Cardiac muscle cell (in vitro differentiated cells and primary cell): ENCODE measurements around the gene NCK1. TPM values are rescaled to one million over a fixed set of nuclear protein-coding genes. Genes with fewer than 3 reads are reported as not detected.
"Not testable (repeated sequence)": the region's sequence is repeated elsewhere in the genome, so short reads cannot be mapped to it uniquely, and the experiment has no call there.

ENCODE experiments used
- DNase-seq, 2 donors: peaks; one replicate each; pipeline versions ENCODE4 v3.0.0 to v3.0.0-alpha.2; 2010 to 2017; ENCODE audit warnings: low read depth in 1 of 2, low spot score in 1 of 2
- H3K27ac ChIP-seq: fragments of 200-600 bp; sonication (generic); 2 replicates; pipeline ENCODE4 v1.5.1; 2016
- H3K27me3 ChIP-seq: fragments of 200-600 bp; sonication (generic); 2 replicates; pipeline ENCODE4 v1.6.0; 2016; ENCODE audit warnings: control low read depth
- H3K36me3 ChIP-seq: fragments of 200-600 bp; sonication (generic); 2 replicates; pipeline ENCODE4 v1.5.1; 2016; ENCODE audit warnings: control low read depth
- H3K4me1 ChIP-seq: fragments of 200-600 bp; sonication (generic); 2 replicates; pipeline ENCODE4 v1.8.1; 2017; ENCODE audit warnings: low read depth, mild to moderate bottlenecking, mixed run types
- H3K4me3 ChIP-seq: fragments of 200-600 bp; sonication (generic); 2 replicates; pipeline ENCODE4 v1.5.1; 2016; ENCODE audit warnings: mild to moderate bottlenecking
- H3K9me3 ChIP-seq: fragments of 200-600 bp; sonication (generic); 2 replicates; pipeline ENCODE4 v1.5.1; 2017; ENCODE audit warnings: low read depth, mild to moderate bottlenecking, control low read depth
- polyA plus RNA-seq: library from polyadenylated mRNA; unstranded; fragments of >200 nt; fragmentation: Nextera tagmentation; extraction: Ambion mirVana; gene quantifications from 2 replicates; pipeline ENCODE4 v1.2.1, GENCODE V29; 2016
- total RNA-seq: library from RNA; depleted of rRNA; stranded (reverse); fragments of >200 nt; gene quantifications from 2 replicates; pipeline ENCODE4 v1.2.3, GENCODE V29; 2016
- TF ChIP-seq, protein P1 (sequence below): IDR thresholded peaks from 2 replicates; pipeline ENCODE4 v1.5.1; 2012; ENCODE audit warnings: low read depth, mild to moderate bottlenecking, low read length

NCK1 gene
- total and polyA plus RNA-seq, 2 experiments from 2014 or later, result 24.6 to 30.3 TPM

DNA sequence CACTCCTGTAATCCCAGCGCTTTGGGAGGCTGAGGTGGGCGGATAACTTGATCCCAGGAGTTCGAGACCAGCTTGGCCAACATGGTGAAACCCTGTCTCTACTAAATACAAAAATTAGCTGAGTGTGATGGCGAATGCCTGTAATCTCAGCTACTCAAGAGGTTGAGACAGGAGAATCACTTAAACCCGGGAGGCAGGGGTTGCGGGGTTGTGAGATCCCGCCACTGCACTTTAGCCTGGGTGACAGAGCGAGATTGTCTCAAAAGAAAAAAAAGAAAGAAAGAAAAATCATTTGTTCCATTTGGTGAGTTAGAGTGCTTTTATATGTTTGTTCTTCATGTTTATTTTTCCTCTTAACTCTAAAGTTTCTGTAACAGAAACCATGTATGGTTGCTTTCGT, 7.3 kb downstream of the NCK1 start:
- H3K27ac ChIP-seq, result no peak overlapping the region
- H3K9me3 ChIP-seq, result no peaks in the 10 kb centered on the region
- no peak for DNase-seq
- no peak overlapping the region for H3K4me3 ChIP-seq
- H3K27me3 ChIP-seq, result no peaks in the 10 kb centered on the region
- H3K36me3 ChIP-seq, result no peaks in the 10 kb centered on the region
- H3K4me1 ChIP-seq, result no peaks in the 10 kb centered on the region
- TF ChIP-seq, protein P1, sequence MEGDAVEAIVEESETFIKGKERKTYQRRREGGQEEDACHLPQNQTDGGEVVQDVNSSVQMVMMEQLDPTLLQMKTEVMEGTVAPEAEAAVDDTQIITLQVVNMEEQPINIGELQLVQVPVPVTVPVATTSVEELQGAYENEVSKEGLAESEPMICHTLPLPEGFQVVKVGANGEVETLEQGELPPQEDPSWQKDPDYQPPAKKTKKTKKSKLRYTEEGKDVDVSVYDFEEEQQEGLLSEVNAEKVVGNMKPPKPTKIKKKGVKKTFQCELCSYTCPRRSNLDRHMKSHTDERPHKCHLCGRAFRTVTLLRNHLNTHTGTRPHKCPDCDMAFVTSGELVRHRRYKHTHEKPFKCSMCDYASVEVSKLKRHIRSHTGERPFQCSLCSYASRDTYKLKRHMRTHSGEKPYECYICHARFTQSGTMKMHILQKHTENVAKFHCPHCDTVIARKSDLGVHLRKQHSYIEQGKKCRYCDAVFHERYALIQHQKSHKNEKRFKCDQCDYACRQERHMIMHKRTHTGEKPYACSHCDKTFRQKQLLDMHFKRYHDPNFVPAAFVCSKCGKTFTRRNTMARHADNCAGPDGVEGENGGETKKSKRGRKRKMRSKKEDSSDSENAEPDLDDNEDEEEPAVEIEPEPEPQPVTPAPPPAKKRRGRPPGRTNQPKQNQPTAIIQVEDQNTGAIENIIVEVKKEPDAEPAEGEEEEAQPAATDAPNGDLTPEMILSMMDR, result no peak

DNA sequence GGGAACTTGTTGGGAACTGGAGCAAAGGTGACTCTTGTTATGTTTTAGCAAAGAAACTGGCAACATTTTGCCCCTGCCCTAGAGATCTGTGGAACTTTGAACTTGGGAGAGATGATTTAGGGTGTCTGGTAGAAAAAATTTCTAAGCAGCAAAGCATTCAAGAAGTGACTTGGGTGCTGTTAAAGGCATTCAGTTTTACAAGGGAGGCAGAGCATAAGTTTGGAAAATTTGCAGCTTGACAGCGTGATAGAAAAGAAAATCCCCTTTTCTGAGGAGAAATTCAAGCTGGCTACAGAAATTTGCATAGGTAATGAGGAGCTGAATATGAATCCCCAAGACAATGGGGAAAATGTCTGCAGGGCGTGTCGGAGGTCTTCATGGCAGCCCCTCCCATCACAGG, 10.2 kb downstream of the NCK1 start:
- not testable (repeated sequence) for H3K36me3 ChIP-seq, H3K27me3 ChIP-seq, DNase-seq, H3K4me3 ChIP-seq, H3K27ac ChIP-seq, H3K9me3 ChIP-seq, H3K4me1 ChIP-seq

DNA sequence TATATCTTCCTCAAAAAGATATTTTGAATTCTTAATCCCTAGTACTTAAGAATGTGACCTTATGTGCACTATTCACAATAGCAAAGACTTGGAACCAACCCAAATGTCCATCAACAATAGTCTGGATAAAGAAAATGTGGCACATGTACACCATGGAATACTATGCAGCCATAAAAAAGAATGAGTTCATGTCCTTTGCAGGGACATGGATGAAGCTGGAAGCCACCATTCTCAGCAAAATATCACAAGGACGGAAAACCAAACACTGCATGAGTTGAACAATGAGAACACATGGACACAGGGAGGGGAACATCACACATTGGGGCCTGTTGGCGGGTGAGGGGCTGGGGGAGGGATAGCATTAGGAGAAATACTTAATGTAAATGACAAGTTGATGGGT, 17.5 kb downstream of the NCK1 start:
- H3K36me3 ChIP-seq, H3K4me3 ChIP-seq, H3K9me3 ChIP-seq, DNase-seq, H3K4me1 ChIP-seq, H3K27me3 ChIP-seq, H3K27ac ChIP-seq: not testable (repeated sequence)

DNA sequence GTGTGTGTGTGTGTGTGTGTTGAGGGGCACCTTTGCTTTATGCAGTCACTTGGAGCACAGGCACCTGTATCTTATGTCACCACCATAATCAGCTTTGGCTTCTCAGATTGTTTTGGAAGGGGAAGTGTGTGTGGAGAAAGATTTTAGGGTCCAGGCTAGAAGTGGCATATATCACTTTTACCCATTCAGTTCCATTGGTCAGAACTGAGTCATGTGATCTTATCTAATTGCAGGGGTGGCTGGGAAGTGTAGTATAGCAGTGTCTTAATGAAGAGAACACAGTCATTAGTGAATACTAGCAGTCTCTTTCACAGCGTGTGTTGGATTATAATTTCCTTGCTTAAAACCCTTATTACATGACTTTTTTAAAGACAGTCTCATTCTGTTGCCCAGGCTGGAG, 20.6 kb downstream of the NCK1 start:
- H3K27me3 ChIP-seq, result no peaks in the 10 kb centered on the region
- no peaks in the 10 kb centered on the region for H3K36me3 ChIP-seq
- H3K9me3 ChIP-seq, result no peaks in the 10 kb centered on the region
- H3K4me1 ChIP-seq, result no peaks in the 10 kb centered on the region
- H3K27ac ChIP-seq, result no peak overlapping the region
- DNase-seq, result no peak
- no peak overlapping the region for H3K4me3 ChIP-seq
- TF ChIP-seq, protein P1, result no peak

DNA sequence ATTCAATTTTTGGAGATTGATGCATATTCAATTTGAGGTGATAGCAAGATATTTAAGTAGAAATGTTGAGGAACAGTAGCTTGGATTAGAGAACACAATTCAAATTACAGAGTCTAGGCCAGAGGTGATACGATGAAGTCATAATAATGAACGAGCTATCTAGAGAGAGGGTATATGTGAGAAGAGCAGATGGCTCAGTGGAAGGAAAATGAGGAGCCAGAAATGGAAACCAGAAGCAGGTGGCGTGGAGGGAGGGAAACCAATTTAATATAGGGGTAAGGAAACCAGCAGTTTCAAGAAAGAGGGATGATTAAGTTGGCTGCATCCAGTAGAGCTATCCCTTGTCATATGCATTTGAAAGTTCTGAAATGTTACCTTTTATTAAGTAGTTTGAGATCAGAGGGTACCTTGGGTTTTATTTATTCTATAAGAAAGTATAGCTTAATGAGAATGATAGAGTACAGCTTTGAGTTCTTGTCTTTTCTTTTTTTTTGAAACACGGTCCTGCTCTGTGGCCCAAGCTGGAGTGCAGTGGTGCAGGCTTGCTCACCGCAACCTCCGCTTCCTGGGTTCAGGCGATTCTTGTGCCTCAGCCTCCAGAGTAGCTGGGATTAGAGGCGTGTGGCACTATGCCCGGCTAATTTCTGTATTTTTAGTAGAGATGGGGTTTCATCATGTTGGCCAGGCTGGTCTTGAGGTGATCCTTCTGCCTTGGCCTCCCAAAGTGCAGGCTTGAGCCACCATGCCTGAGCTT, 22.1 kb downstream of the NCK1 start:
- DNase-seq, result no peak
- H3K27ac ChIP-seq, result no peak overlapping the region
- no peaks in the 10 kb centered on the region for H3K36me3 ChIP-seq
- no peaks in the 10 kb centered on the region for H3K27me3 ChIP-seq
- no peak overlapping the region for H3K4me3 ChIP-seq
- H3K9me3 ChIP-seq, result no peaks in the 10 kb centered on the region
- TF ChIP-seq, protein P1, result no peak
- no peaks in the 10 kb centered on the region for H3K4me1 ChIP-seq

DNA sequence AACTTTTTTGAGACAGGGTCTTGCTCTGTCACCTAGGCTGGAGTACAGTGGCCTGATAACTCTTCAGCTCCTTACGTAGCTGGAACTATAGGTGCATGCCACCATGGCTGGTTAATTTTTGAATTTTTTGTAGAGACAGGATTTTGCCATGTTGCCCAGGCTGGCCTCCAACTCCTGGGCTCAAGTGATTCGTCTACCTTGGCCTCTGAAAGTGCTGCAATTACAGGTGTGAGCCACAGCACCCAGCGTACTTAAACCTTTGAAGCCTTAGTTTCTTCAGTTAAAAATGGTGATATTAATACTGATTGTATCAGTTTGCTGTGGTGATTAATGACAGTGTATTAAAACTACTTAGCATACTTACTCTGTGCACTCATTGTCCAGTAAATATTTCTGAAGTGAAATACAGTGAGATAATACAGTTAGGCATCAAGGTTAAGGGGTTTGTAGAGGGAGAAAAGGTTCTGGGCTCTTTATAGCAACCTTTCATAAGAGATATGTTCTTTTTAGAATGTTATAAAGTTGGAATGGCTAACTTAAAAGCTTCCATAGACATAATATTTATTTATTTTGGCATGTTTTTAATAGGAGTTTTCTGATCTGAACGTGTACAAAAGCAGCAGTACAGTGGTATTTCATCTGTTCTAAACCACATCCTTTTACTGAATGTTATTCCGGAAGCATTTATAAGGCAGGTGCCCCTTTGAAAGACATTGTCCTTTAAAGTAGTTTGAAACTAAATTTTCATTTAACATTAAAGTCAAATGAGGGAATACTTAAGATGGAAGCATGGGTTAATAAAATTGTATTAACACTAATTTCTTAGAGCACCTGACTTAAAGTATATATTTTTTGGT, 23.6 kb downstream of the NCK1 start:
- H3K27me3 ChIP-seq, result no peaks in the 10 kb centered on the region
- H3K4me1 ChIP-seq, result no peaks in the 10 kb centered on the region
- no peak overlapping the region for H3K27ac ChIP-seq
- DNase-seq, result no peak
- no peak overlapping the region for H3K4me3 ChIP-seq
- H3K9me3 ChIP-seq, result no peaks in the 10 kb centered on the region
- H3K36me3 ChIP-seq, result no peaks in the 10 kb centered on the region
- TF ChIP-seq, protein P1, result no peak
